B cell (primary cell): Measurements from ENCODE around the gene ST6GALNAC1. TPM values are rescaled to one million over a fixed set of nuclear protein-coding genes. Genes with fewer than 3 reads are reported as not detected.

Experiments used
- ATAC-seq: fragments of 200-7000 bp; cut with Tn5 transposase; one replicate; pipeline ENCODE4 v1.10.0; 2021; ENCODE audit warnings: low read depth, mild to moderate bottlenecking, moderate number of reproducible peaks, moderate library complexity
- CTCF ChIA-PET: fragments of 350-600 bp; sonication (Branson Sonifier 250); formaldehyde crosslinking; loops from one replicate; lab custom pipeline; 2021; ENCODE audit warnings: antibody characterized with exemption, inconsistent platforms; lab: Charles Lee
- POLR2A ChIA-PET: fragments of 350-600 bp; sonication (Branson Sonifier 250); formaldehyde crosslinking; loops from one replicate; lab custom pipeline; 2021; ENCODE audit warnings: antibody characterized with exemption; lab: Charles Lee
- DNase-seq: peaks from one replicate; pipeline ENCODE4 v3.0.0; 2013
- H2AFZ ChIP-seq: 2 replicates; pipeline ENCODE4 v1.6.1; 2012; ENCODE audit warnings: mild to moderate bottlenecking, low read depth, low read length; ENCODE audit not compliant: insufficient read depth, poor library complexity, severe bottlenecking
- H3K27ac ChIP-seq, 2 donors: 1 replicate in 1 of 2; 2 replicates in 1 of 2; pipeline ENCODE4 v1.5.1; 2012 to 2013; ENCODE audit warnings: low read length in 2 of 2, mild to moderate bottlenecking in 2 of 2, moderate library complexity in 1 of 2
- H3K27me3 ChIP-seq, 4 experiments: fragments of 200-600 bp in 1 of 4; sonication (generic) in 1 of 4; replicated peaks in 1 of 4; 1 replicate in 2 of 4; 2 replicates in 2 of 4; pipeline versions ENCODE4 v1.6.1 to v1.7.0; 2013 to 2016; ENCODE audit warnings: low read length in 3 of 4, mild to moderate bottlenecking in 2 of 4, mixed read lengths in 1 of 4, moderate library complexity in 1 of 4; ENCODE audit not compliant: insufficient read depth in 4 of 4, control insufficient read depth in 3 of 4; ENCODE audit errors: control extremely low read depth in 1 of 4
- H3K36me3 ChIP-seq, 2 experiments: replicated peaks in 1 of 2; 1 replicate in 1 of 2; 2 replicates in 1 of 2; pipeline versions ENCODE4 v1.6.1 to v1.7.1; 2013; ENCODE audit warnings: low read length in 1 of 2; ENCODE audit not compliant: insufficient read depth in 2 of 2, control insufficient read depth in 1 of 2; ENCODE audit errors: control extremely low read depth in 1 of 2, extremely low read depth in 1 of 2
- H3K4me1 ChIP-seq, 2 donors: fragments of 200-600 bp in 1 of 2; sonication (generic) in 1 of 2; 1 replicate in 1 of 2; 2 replicates in 1 of 2; pipeline versions ENCODE4 v1.5.1 to v1.6.1; 2013 to 2017; ENCODE audit warnings: low read length in 2 of 2; ENCODE audit not compliant: control insufficient read depth in 2 of 2, insufficient read depth in 2 of 2
- H3K4me2 ChIP-seq: replicated peaks from 2 replicates; pipeline ENCODE3; 2012; ENCODE audit warnings: mild to moderate bottlenecking, low read depth, low read length; ENCODE audit not compliant: poor library complexity, severe bottlenecking
- H3K4me3 ChIP-seq, 5 experiments: fragments of 200-600 bp in 1 of 5; sonication (generic) in 1 of 5; 1 replicate in 3 of 5; 2 replicates in 2 of 5; pipeline versions ENCODE4 v1.5.1 to v1.7.0; 2011 to 2016; ENCODE audit warnings: low read length in 4 of 5, mild to moderate bottlenecking in 4 of 5, low read depth in 2 of 5, control low read depth in 1 of 5, moderate library complexity in 1 of 5; ENCODE audit not compliant: insufficient read depth in 1 of 5; ENCODE audit errors: control extremely low read depth in 1 of 5, extremely low read depth in 1 of 5
- H3K79me2 ChIP-seq: fragments of 200-600 bp; sonication (generic); one replicate; pipeline ENCODE4 v1.6.0; 2016; ENCODE audit warnings: low read length; ENCODE audit not compliant: control insufficient read depth, insufficient read depth
- H3K9ac ChIP-seq: fragments of 200-600 bp; sonication (generic); 2 replicates; pipeline ENCODE4 v1.6.1; 2017; ENCODE audit warnings: mild to moderate bottlenecking, low read length, moderate library complexity
- H3K9me3 ChIP-seq, 3 donors: one replicate each; pipeline versions ENCODE4 v1.6.1 to v1.7.1; 2013; ENCODE audit warnings: low read length in 2 of 3; ENCODE audit not compliant: control insufficient read depth in 2 of 3, insufficient read depth in 1 of 3; ENCODE audit errors: control extremely low read depth in 1 of 3
- H4K20me1 ChIP-seq: 2 replicates; pipeline ENCODE4 v1.6.0; 2012; ENCODE audit warnings: mild to moderate bottlenecking, low read length; ENCODE audit not compliant: insufficient read depth, control insufficient read depth, poor library complexity, severe bottlenecking
- H3K27ac Mint-ChIP-seq: one replicate; pipeline ENCODE4 v1.8.0; 2021; ENCODE audit warnings: mixed read lengths
- H3K27me3 Mint-ChIP-seq: one replicate; pipeline ENCODE4 v1.8.0; 2021; ENCODE audit warnings: mixed read lengths
- H3K4me1 Mint-ChIP-seq: one replicate; pipeline ENCODE4 v1.8.0; 2021; ENCODE audit warnings: mixed read lengths
- H3K4me3 Mint-ChIP-seq: one replicate; pipeline ENCODE4 v1.8.0; 2021; ENCODE audit warnings: mixed read lengths
- H3K9me3 Mint-ChIP-seq: one replicate; pipeline ENCODE4 v1.8.0; 2022; ENCODE audit warnings: mixed read lengths; ENCODE audit not compliant: insufficient read depth
- CTCF ChIP-seq: fragments of 200-600 bp; IDR thresholded peaks from one replicate; pipeline ENCODE4 v1.8.0; 2022; ENCODE audit warnings: antibody characterized with exemption, mild to moderate bottlenecking
- EZH2 ChIP-seq: IDR thresholded peaks from 2 replicates; pipeline ENCODE4 v1.6.1; 2012; ENCODE audit warnings: borderline replicate concordance, low read depth, mild to moderate bottlenecking, moderate library complexity, low read length; ENCODE audit not compliant: insufficient read depth, poor library complexity, severe bottlenecking
- WGBS: methylation state at CpG from one replicate; pipeline ENCODE4 v1.1.5; 2013; ENCODE audit warnings: missing lambda C conversion rate; ENCODE audit not compliant: insufficient coverage; 5-methylcytosine and 5-hydroxymethylcytosine counted together
- intact Hi-C: fragments of 100-400 bp; cut with micrococcal nuclease; formaldehyde crosslinking; loops from one replicate; pipeline ENCODE4 v1.10.0; 2022
- polyA plus RNA-seq: library from polyadenylated mRNA; depleted of rRNA; stranded (reverse); fragments of >200 nt; gene quantifications from 2 replicates; pipeline ENCODE4 v1.2.3, GENCODE V29; 2012
- small RNA-seq: library from RNA; depleted of rRNA; stranded (forward); fragments of <200 nt; gene quantifications from one replicate; pipeline ENCODE3, GENCODE V24; 2012; ENCODE audit warnings: low replicate concordance, low read depth; ENCODE audit not compliant: insufficient read length
- total RNA-seq, 2 donors: library from RNA; stranded (reverse); fragments of 120-200 nt in 1 of 2; gene quantifications; 1 replicate in 1 of 2; 2 replicates in 1 of 2; pipeline versions ENCODE4 v1.2.3 to v1.2.4, GENCODE V29; 2013 to 2022

Gene ST6GALNAC1
- total and polyA plus RNA-seq, 2 donors (not counting 1 experiment from before 2014, with no cell fraction given) = not detected

- no peaks in the 10 kb centered on the region for H3K36me3 ChIP-seq
- Mint-ChIP-seq H3K4me3 (no peak overlapping the region), H3K27ac (no peak overlapping the region), H3K27me3 (no peaks in the 10 kb centered on the region), H3K4me1 (no peaks in the 10 kb centered on the region), H3K9me3 (no peaks in the 10 kb centered on the region)
- no peaks in the 10 kb centered on the region for H3K79me2 ChIP-seq
- H3K4me3 ChIP-seq = no peak overlapping the region
- CTCF ChIA-PET = no interaction called here
- no peaks in the 10 kb centered on the region for H3K27me3 ChIP-seq
- POLR2A ChIA-PET = no interaction called here
- no peak for ATAC-seq
- H2AFZ ChIP-seq = no peak overlapping the region
- H3K9me3 ChIP-seq = no peaks in the 10 kb centered on the region
- no peak overlapping the region for H3K27ac ChIP-seq
- 96% methylated on average over 3 of the region's 5 CpGs for WGBS
- DNase-seq = no peak
- no peak overlapping the region for H3K9ac ChIP-seq
- intact Hi-C loops = no loop called here
- H3K4me1 ChIP-seq = no peaks in the 10 kb centered on the region
- H4K20me1 ChIP-seq = no peaks in the 10 kb centered on the region
- no peak overlapping the region for H3K4me2 ChIP-seq
- no peak for TF ChIP-seq EZH2
- no peak for TF ChIP-seq CTCF
These were observed 68.0 kb downstream of the ST6GALNAC1 start for GRCh38 chr17:76575570-76575969.

Small RNA genes within 50 kb of the gene (small RNA-seq; reads per million reads assigned to genes)
- gene AC015802.2 (not detected), gene RNU6-227P (not detected)

Other genes with a start within 250 kb of the ST6GALNAC1 start
- 54.0 and 62.4 TPM in 2 replicates for gene UBE2O, start 190.6 kb downstream of the ST6GALNAC1 start, total RNA-seq
- gene UBE2O, start 190.6 kb downstream of the ST6GALNAC1 start, polyA plus RNA-seq = 41.3 and 62.5 TPM in 2 replicates
- 0.94 TPM in 1 of 2 replicates, not detected in the other for gene AANAT, start 176.2 kb downstream of the ST6GALNAC1 start, total RNA-seq
- 0.42 and 0.88 TPM in 2 replicates for gene AANAT, start 176.2 kb downstream of the ST6GALNAC1 start, polyA plus RNA-seq
- 482 and 509 TPM in 2 replicates for gene RHBDF2, start 142.3 kb downstream of the ST6GALNAC1 start, total RNA-seq
- gene RHBDF2, start 142.3 kb downstream of the ST6GALNAC1 start, polyA plus RNA-seq = 276 and 288 TPM in 2 replicates
- gene CYGB, start 106.0 kb downstream of the ST6GALNAC1 start, total RNA-seq = 2.7 and 3.0 TPM in 2 replicates
- 0.14 and 0.42 TPM in 2 replicates for gene CYGB, start 106.0 kb downstream of the ST6GALNAC1 start, polyA plus RNA-seq
- 30.6 and 34.4 TPM in 2 replicates for gene PRCD, start 103.7 kb downstream of the ST6GALNAC1 start, total RNA-seq
- 10.5 and 18.0 TPM in 2 replicates for gene PRCD, start 103.7 kb downstream of the ST6GALNAC1 start, polyA plus RNA-seq
- 2.7 TPM in 2 replicates for gene ST6GALNAC2, start 57.9 kb downstream of the ST6GALNAC1 start, total RNA-seq
- 0.25 and 0.58 TPM in 2 replicates for gene ST6GALNAC2, start 57.9 kb downstream of the ST6GALNAC1 start, polyA plus RNA-seq
- 14.5 and 16.1 TPM in 2 replicates for gene MXRA7, start 67.2 kb upstream of the ST6GALNAC1 start, total RNA-seq
- gene MXRA7, start 67.2 kb upstream of the ST6GALNAC1 start, polyA plus RNA-seq = 5.5 and 8.4 TPM in 2 replicates
- gene JMJD6, start 82.8 kb upstream of the ST6GALNAC1 start, total RNA-seq = 38.2 and 41.1 TPM in 2 replicates
- 45.0 and 76.7 TPM in 2 replicates for gene JMJD6, start 82.8 kb upstream of the ST6GALNAC1 start, polyA plus RNA-seq
- gene METTL23, start 83.1 kb upstream of the ST6GALNAC1 start, total RNA-seq = 59.6 and 64.0 TPM in 2 replicates
- 59.0 and 68.1 TPM in 2 replicates for gene METTL23, start 83.1 kb upstream of the ST6GALNAC1 start, polyA plus RNA-seq
- gene SRSF2, start 93.6 kb upstream of the ST6GALNAC1 start, total RNA-seq = 356 and 362 TPM in 2 replicates
- gene SRSF2, start 93.6 kb upstream of the ST6GALNAC1 start, polyA plus RNA-seq = 764 and 844 TPM in 2 replicates
- gene MFSD11, start 94.4 kb upstream of the ST6GALNAC1 start, total RNA-seq = 34.8 and 36.4 TPM in 2 replicates
- 23.9 and 24.5 TPM in 2 replicates for gene MFSD11, start 94.4 kb upstream of the ST6GALNAC1 start, polyA plus RNA-seq
- 37.8 and 41.4 TPM in 2 replicates for gene MGAT5B, start 224.6 kb upstream of the ST6GALNAC1 start, total RNA-seq
- 0.15 TPM in 1 of 2 replicates, not detected in the other for gene MGAT5B, start 224.6 kb upstream of the ST6GALNAC1 start, polyA plus RNA-seq